ENCODE results near the gene ALKBH3.

The ALKBH3 gene

GRCh38 chr11:43947815-43948214 is 67.2 kb downstream of the ALKBH3 start:
- DNase-seq (ENCODE audit: low read depth, low spot score) = no peak
- no peak for TF ChIP-seq CTCF (IDR thresholded peaks at IDR 0.05; ENCODE audit: low read depth, low read length)
- H3K4me3 ChIP-seq (ENCODE audit: low read depth, low read length) = no peak overlapping the region
- in situ Hi-C loops (cut with HindIII; ENCODE audit: low sequenced_read_pairs) = no loop called here

GRCh38 chr11:43948341-43949225 is 68.0 kb downstream of the ALKBH3 start:
- DNase-seq (ENCODE audit: low read depth, low spot score) = no peak
- H3K4me3 ChIP-seq (ENCODE audit: low read depth, low read length) = no peak overlapping the region
- in situ Hi-C loops (cut with HindIII; ENCODE audit: low sequenced_read_pairs) = no loop called here
- TF ChIP-seq CTCF (IDR thresholded peaks at IDR 0.05; ENCODE audit: low read depth, low read length) = no peak

- TF ChIP-seq CTCF (IDR thresholded peaks at IDR 0.05; ENCODE audit: low read depth, low read length) = no peak
- no peak for DNase-seq (ENCODE audit: low read depth, low spot score)
- in situ Hi-C loops (cut with HindIII; ENCODE audit: low sequenced_read_pairs) = no loop called here
- H3K4me3 ChIP-seq (ENCODE audit: low read depth, low read length) = no peak overlapping the region
These were observed 69.8 kb downstream of the ALKBH3 start for GRCh38 chr11:43950311-43950855.

- no peak overlapping the region for H3K4me3 ChIP-seq (ENCODE audit: low read depth, low read length)
- no peak for DNase-seq (ENCODE audit: low read depth, low spot score)
- in situ Hi-C loops (cut with HindIII; ENCODE audit: low sequenced_read_pairs) = no loop called here
- TF ChIP-seq CTCF (IDR thresholded peaks at IDR 0.05; ENCODE audit: low read depth, low read length) = no peak
These were observed 70.6 kb downstream of the ALKBH3 start for GRCh38 chr11:43951231-43951630.

- no peak overlapping the region for H3K4me3 ChIP-seq (ENCODE audit: low read depth, low read length)
- TF ChIP-seq CTCF (IDR thresholded peaks at IDR 0.05; ENCODE audit: low read depth, low read length) = no peak
- no peak for DNase-seq (ENCODE audit: low read depth, low spot score)
- in situ Hi-C loops (cut with HindIII; ENCODE audit: low sequenced_read_pairs) = no loop called here
These were observed 71.4 kb downstream of the ALKBH3 start for GRCh38 chr11:43952020-43952400.

GRCh38 chr11:43952401-43953342 is 72.0 kb downstream of the ALKBH3 start:
- no peak for DNase-seq (ENCODE audit: low read depth, low spot score)
- TF ChIP-seq CTCF (IDR thresholded peaks at IDR 0.05; ENCODE audit: low read depth, low read length) = no peak
- in situ Hi-C loops (cut with HindIII; ENCODE audit: low sequenced_read_pairs) = no loop called here
- no peak overlapping the region for H3K4me3 ChIP-seq (ENCODE audit: low read depth, low read length)
